Stomach (tissue), 4 donors: ENCODE results near the gene COL4A1.

Source experiments
- EP300 ChIP-seq: sonication (generic); formaldehyde crosslinking; IDR thresholded peaks from one replicate; pipeline ENCODE4 v1.6.1; 2017; ENCODE audit warnings: antibody characterized with exemption
- POLR2A ChIP-seq, 4 donors: fragments of 450-650 bp; IDR thresholded peaks; one replicate each; pipeline ENCODE4 v1.6.1; 2016; ENCODE audit warnings: antibody characterized with exemption in 4 of 4, control low read depth in 2 of 4, mild to moderate bottlenecking in 1 of 4, moderate library complexity in 1 of 4
- TF ChIP-seq, protein P1 (sequence below), 7 experiments: fragments of 450-650 bp in 4 of 7; fragments of 200-600 bp in 3 of 7; sonication (generic) in 3 of 7; IDR thresholded peaks; one replicate each; pipeline ENCODE4 v1.5.1; 2016 to 2019; ENCODE audit warnings: antibody characterized with exemption in 7 of 7, control low read depth in 2 of 7, mild to moderate bottlenecking in 1 of 7

DNA sequence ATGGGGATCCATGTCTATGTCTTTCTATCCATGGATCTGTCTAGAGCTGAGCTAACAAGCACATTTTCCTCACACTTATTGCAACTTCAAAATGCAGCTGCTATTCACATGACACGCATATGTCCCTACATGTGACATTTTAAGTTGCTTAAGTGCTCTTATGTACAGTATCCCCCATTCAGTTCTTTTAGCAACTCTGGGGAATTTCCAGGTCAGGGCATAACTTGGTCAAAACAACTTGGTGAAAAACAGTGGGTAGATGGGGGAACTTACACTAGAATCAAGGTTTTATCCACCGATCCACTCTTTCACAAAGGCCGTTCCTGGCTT, 73.0 kb downstream of the COL4A1 start:
- TF ChIP-seq, protein P1, sequence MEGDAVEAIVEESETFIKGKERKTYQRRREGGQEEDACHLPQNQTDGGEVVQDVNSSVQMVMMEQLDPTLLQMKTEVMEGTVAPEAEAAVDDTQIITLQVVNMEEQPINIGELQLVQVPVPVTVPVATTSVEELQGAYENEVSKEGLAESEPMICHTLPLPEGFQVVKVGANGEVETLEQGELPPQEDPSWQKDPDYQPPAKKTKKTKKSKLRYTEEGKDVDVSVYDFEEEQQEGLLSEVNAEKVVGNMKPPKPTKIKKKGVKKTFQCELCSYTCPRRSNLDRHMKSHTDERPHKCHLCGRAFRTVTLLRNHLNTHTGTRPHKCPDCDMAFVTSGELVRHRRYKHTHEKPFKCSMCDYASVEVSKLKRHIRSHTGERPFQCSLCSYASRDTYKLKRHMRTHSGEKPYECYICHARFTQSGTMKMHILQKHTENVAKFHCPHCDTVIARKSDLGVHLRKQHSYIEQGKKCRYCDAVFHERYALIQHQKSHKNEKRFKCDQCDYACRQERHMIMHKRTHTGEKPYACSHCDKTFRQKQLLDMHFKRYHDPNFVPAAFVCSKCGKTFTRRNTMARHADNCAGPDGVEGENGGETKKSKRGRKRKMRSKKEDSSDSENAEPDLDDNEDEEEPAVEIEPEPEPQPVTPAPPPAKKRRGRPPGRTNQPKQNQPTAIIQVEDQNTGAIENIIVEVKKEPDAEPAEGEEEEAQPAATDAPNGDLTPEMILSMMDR (IDR thresholded peaks at IDR 0.05), result no peak
- TF ChIP-seq POLR2A (IDR thresholded peaks at IDR 0.05) (no peak), EP300 (no peak)
